ENCODE measurements around the gene RDX.

Gene RDX

DNA sequence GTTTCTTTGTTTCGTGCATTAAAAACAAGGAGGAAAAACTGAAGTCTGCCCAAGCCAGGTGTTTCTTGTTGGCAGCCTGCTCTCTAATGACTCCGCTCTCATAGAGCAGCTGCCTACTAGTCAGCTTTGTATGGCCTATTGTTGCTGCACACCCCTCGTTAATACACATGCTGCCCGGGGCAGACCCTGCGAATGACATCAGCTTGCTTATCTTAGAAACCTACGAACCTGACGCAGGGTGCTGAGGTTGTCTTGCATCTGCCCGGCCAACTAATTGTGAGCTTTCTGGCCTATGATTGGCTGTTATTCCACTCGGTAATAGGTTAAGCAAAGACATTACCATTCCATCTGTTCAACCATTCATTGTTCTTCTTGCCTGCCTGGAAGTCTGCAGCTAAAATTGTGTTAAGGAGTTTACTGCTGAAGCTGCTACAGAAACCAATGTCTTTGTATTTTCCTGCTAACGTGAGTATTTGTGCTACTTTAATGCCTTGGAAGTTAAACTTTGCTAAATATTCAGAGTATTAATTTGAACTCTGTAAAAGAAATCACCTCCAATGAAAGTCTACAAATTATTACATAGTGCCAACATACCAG, 165.7 kb downstream of the RDX start:
- no peak for DNase-seq (ENCODE audit: low read depth)

GRCh38 chr11:110128161-110128560, 168.3 kb downstream of the RDX start:
- no peak for DNase-seq (ENCODE audit: low read depth)

- DNase-seq (ENCODE audit: low read depth), result no peak
These were observed 169.5 kb downstream of the RDX start for GRCh38 chr11:110126936-110127335.

DNA sequence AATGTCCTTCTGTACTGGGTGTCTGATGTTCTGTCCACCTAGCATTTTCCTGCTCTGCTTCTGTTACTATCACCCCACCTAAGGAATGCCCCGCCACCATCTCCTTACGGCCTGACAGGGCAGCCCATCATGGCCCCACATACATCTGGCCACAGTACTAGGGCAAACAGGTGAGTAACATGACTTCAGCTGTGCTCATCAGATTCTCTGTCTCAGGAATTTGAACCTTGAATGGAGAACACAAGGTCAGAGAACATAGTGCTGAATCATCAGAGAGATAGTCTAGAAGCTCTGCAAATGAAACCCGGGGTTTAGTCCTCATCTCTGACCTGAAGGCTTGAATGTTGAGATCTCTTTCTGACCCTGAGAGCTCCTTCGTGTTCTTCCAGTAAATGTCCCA, 170.8 kb downstream of the RDX start:
- no peak for DNase-seq (ENCODE audit: low read depth)
